KOPT-K1 (cell line): ENCODE results near the gene CD209.
"Not testable (repeated sequence)": the region's sequence is repeated elsewhere in the genome, so short reads cannot be mapped to it uniquely, and the experiment has no call there.

Experiments used
- H3K27ac ChIP-seq: fragments of 200-600 bp; sonication (generic); 2 replicates; pipeline ENCODE4 v1.5.1; 2016; ENCODE audit warnings: antibody characterized with exemption, mild to moderate bottlenecking, low read depth, low read length; ENCODE audit not compliant: poor library complexity, severe bottlenecking
- H3K36me3 ChIP-seq: fragments of 200-600 bp; sonication (generic); 2 replicates; pipeline ENCODE4 v1.5.1; 2017; ENCODE audit warnings: antibody characterized with exemption, mild to moderate bottlenecking, low read length, moderate library complexity; ENCODE audit not compliant: insufficient read depth
- H3K9me3 ChIP-seq: fragments of 200-600 bp; sonication (generic); 2 replicates; pipeline ENCODE4 v1.5.1; 2017; ENCODE audit warnings: antibody characterized with exemption, low read length, mild to moderate bottlenecking; ENCODE audit not compliant: insufficient read depth, poor library complexity, severe bottlenecking

Gene CD209

DNA sequence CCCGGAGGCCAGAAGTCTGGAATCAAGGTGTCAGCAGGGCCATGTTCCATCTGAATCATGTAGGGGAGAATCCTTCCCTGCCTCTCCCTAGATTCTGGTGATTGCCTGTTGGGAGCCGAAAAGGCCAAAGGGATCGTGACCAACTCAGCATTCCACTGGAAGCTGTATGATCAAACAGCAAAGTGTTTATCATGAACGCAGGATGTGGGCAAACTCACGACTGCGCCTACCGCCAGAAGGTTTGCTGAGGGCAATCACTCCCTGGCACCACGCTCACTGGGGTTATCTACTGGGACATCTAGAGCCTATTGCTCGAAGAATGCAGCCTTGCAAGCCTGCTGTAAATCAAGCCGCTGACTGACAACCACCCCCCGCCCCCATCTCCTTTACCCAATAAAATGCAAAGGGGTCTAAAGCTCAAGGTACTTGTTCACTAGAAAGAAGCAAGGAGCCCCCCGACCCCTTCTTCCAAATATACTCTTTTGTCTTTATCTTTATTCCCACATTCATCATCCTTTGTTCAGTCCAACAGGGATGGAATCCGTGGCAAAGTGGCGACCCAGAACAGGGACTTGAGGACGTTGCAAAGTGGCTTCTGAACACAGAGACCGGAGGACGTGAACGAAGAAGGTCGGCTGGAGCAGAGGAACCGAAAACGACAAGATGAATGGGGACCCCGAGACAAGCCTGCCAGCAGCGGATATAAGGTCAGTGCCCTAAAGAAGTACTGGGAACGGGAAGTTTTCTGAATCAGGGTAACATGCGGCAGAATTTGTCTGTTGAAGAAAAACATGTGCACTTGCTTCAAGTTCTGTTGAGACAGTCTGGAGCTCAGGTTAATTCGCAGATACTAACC, 32.5 kb upstream of the CD209 start:
- no peaks in the 10 kb centered on the region for H3K36me3 ChIP-seq
- H3K27ac ChIP-seq: no peak overlapping the region
- peaks cover 14% of the 10 kb centered on the region for H3K9me3 ChIP-seq

DNA sequence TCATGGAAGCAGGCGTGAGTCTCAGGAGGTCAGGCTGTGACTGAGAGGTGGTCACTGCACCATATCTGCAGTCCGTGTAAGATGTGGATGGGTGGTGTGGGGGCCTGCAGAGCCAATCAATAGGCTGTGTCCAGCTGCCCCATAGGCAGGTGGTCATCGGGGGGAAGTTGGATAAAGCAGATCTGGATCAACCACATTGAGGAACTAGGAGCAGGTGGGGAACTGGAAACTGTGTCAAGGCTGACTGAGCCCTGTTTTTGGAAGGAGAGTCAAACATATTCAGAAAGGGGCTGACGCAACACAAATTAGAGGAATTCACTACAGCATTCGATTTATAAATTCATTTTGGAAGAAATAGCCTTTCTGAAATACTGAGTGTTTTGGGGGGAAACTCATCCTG, 30.7 kb upstream of the CD209 start:
- Histone ChIP-seq H3K9me3 (peaks cover 11% of the 10 kb centered on the region), H3K27ac (no peak overlapping the region), H3K36me3 (no peaks in the 10 kb centered on the region)

DNA sequence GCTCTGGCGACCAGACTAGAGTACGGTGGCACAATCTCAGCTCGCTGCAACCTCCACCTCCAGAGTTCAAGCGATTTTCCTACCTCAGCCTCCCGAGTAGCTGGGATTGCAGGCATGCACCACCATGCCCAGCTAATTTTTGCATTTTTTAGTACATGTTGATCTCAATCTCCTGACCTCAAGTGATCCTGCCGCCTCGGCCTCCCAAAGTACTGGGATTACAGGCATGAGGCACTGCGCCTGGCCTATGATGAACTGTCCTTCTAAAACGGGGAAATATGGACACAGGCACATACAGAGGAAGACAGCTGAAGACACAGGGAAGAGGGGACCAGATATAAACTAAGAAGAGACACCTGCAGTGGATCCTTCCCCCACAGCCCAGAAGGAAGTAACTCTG, 28.4 kb upstream of the CD209 start:
- no peaks in the 10 kb centered on the region for H3K36me3 ChIP-seq
- no peak overlapping the region for H3K27ac ChIP-seq
- H3K9me3 ChIP-seq: peaks cover 11% of the 10 kb centered on the region

DNA sequence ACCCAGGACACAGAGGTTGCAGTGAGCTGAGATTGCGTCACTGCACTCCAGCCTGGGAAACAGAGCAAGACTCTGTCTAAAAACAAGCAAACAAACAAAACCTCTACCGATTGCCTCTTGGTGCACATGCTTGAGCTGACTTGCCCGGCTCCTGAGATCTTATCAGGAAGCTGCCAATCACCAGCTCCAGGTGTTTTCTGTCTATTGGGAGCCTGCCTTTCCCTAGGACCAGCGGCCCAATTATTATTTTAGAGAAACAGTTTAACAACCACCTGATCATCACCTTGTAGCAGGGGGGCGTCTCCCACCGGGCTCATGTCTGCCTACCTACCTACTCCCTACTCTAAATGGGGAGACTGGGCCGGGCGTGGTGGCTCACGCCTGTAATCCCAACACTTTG, 26.5 kb upstream of the CD209 start:
- Histone ChIP-seq H3K9me3 (no peaks in the 10 kb centered on the region), H3K36me3 (no peaks in the 10 kb centered on the region), H3K27ac (no peak overlapping the region)

DNA sequence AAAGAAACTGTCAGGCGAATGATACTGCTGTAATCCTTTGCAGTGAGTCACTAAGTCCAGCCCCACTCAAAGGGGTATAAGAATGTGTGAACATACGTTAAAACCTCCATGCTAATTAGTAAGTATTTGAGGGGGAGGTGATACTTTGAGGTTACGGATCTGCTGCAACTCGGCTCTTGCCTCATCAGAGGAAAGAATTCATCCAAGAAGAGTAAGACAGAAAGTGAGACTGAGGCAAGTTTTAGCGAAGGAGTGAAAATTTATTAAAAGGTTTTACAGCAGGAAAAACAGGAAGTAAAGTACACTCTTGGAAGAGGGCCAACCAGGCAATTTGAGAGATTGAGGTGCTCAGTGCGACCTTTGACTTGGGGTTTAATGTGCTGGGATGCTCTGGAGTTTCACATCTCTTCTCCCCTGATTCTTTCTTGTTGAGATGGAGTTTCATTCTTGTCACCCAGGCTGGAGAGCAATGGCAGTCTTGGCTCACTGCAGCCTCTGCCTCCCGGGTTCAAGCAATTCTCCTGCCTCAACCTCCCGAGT, 25.5 kb upstream of the CD209 start:
- Histone ChIP-seq H3K36me3 (no peaks in the 10 kb centered on the region), H3K27ac (no peak overlapping the region), H3K9me3 (no peaks in the 10 kb centered on the region)

DNA sequence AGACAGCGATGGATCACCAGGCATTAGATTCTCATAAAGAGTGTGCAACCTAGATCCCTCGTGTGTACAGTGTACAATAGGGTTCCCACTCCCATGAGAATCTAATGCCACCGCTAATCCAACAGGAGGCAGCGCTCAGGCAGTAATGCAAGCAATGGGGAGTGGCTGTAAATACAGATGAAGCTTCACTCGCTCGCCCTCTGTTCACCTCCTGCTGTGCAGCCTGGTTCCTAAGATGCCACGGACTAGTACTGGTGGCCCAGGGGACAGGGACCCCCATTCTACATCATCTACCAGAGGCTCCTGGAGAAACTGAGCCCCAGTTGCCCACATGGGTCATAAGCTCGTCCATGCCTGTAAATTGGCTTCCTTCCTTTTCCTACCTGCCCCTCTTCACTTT, 23.7 kb upstream of the CD209 start:
- Histone ChIP-seq H3K9me3 (no peaks in the 10 kb centered on the region), H3K27ac (no peak overlapping the region), H3K36me3 (no peaks in the 10 kb centered on the region)

DNA sequence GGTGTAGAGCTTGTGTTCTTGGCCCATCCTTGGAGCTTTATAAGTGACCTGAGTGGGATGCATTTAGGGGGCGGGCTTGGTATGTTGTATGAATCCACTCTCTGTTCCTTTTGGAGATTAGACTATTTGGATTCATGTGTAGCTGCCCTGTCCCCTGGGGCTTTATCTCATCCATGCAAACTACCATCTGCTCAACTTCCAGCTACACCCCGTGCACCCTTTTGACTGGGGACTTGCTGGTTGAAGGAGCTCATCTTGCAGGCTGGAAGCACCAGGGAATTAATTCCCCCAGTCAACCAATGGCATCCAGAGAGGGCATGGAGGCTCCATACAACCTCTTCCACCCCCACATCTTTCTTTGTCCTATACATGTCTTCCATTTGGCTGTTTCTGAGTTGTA, 21.8 kb upstream of the CD209 start:
- H3K36me3 ChIP-seq: no peaks in the 10 kb centered on the region
- no peaks in the 10 kb centered on the region for H3K9me3 ChIP-seq
- H3K27ac ChIP-seq: no peak overlapping the region

DNA sequence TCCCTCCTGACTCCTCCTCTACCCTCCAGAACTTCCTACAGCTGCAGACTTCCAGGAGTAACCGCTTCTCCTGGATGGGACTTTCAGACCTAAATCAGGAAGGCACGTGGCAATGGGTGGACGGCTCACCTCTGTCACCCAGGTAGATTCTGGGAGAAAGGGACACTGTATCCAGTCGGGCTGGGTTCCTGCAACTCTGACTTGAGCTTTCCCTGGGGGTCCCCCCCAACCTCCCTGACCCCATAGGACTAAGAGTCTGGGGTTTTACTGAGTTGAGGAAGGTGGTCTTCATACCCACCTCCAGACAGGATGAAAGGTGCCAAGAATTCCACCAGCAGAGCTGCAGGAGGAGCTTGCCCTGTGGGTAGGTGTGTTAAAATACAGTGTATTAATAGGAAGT, 20.2 kb upstream of the CD209 start:
- H3K9me3 ChIP-seq: no peaks in the 10 kb centered on the region
- no peaks in the 10 kb centered on the region for H3K36me3 ChIP-seq
- H3K27ac ChIP-seq: no peak overlapping the region

DNA sequence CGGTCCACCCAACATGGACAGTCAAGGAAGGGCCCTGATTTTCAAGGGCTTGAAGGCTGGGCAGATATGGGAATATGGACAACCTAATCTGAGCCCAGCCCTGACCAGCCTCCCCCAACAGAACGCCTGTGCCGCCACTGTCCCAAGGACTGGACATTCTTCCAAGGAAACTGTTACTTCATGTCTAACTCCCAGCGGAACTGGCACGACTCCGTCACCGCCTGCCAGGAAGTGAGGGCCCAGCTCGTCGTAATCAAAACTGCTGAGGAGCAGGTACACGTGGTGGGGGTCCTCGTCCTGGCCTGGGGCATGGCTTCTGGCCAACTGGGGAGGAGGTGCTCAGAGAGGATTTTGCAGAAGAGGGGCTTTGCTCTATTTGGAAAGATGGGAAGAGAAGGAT, 19.2 kb upstream of the CD209 start:
- no peaks in the 10 kb centered on the region for H3K36me3 ChIP-seq
- no peak overlapping the region for H3K27ac ChIP-seq
- no peaks in the 10 kb centered on the region for H3K9me3 ChIP-seq

DNA sequence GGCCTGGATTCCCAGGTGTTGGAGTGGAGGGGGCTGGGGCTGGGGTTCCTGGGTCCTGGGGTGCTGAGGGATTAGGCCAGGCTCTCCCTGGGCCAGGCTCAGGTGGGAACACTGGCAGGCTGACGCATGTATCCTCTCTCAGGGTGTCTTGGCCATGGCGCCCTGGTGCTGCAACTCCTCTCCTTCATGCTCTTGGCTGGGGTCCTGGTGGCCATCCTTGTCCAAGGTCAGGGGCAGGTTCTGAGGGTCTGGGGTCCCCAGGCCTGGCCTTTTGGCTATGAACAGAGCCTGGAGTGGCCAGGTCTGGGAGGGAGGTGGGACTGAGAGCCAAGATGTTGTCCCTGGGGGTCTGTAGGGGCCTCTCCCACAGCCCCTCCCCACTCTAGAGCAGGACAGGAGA, 17.7 kb upstream of the CD209 start:
- not testable (repeated sequence) for H3K9me3 ChIP-seq, H3K36me3 ChIP-seq, H3K27ac ChIP-seq

DNA sequence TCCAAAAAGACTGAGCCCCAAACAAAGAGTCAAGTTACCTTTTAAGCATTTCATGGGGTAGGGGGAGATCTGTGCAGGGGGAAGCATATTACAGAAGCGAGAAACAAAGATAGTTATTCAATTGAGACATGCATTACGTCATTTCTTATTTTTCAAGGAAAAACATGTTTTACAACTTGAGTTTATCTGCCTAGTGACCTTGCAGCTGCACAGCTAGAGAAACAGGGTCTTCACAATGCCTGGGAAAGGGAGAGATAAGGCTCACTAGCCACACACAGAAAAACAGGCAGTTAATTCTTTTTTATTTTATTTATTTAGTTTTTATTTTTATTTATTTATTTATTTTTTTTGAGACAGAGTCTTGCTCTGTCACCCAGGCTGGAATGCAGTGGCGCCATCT, 16.8 kb upstream of the CD209 start:
- not testable (repeated sequence) for H3K9me3 ChIP-seq, H3K27ac ChIP-seq, H3K36me3 ChIP-seq

DNA sequence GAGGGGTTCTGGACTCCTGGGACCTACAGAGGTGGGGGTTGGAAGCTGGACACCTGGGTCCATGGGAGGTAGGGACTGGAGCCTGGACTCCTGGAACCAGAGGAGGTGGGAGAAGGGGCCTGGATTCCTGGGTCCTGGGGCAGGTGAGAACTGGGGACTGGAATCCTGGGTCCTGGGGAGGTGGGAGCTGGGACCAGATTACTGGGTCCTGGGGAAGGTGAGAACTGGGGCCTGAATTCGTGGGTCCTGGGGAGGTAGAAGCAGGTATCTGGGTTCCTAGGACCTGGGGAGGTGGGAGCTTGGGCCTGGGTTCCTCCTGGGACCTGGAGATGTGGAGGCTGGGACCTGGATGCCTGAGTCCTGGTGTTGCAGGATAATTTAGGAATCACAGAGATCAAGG, 16.4 kb upstream of the CD209 start:
- Histone ChIP-seq H3K9me3 (peaks cover 14% of the 10 kb centered on the region), H3K36me3 (no peaks in the 10 kb centered on the region), H3K27ac (no peak overlapping the region)

DNA sequence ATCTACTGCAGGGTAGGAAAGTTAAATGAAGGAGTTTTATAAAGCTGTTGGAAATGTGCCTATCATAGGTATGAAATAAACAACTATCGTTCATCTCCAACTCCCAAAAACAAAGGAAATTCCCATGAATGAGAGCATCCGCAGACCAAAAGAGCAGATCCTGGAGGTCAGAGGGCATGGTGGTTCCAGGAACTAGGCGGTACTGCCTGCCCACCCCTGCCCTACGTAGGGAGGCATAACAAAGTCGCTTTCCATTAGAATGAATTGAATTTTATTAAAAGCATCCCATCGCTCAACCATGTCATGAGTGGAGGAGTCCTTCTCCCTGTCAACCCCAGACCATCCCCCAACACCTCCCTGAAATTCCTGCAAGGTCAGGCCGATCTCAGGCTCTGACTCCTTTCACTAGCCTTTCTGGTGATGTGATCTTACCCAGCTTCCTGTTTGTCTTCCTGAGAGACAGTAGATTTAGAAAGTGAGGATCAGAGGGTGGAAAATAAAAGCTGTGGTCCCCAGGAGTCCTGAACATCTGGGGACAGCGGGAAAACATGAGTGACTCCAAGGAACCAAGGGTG, 15.5 kb upstream of the CD209 start, which contains the start of gene CLEC4M:
TSS of gene CLEC4M (plus strand) at position 525 of the 575 bp plus-strand sequence. CDS start at position 549, 24 bp downstream.
- Histone ChIP-seq H3K27ac (no peak within 1 kb of the TSS), H3K9me3 (peaks cover 23% of the 10 kb centered on the region), H3K36me3 (no peaks in the 10 kb centered on the region)

DNA sequence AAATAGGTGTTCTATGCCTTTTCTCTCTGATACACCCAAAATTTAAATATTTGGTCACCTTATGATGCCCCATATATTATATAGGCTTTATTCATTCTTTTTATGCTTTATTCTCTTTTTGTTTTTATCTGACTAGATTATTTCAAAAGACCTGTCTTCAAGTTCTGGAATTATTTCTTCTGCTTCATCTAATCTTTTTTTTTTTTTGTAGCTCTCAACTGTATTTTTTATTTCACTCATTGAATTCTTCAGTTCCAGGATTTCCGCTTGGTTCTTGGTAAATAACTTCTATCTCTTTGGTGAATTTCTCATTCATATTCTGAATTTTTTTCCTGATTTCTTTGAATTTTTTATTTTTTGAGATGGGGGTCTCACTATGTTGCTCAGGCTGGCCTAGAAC, 11.8 kb upstream of the CD209 start:
- Histone ChIP-seq H3K36me3 (no peaks in the 10 kb centered on the region), H3K27ac (no peak overlapping the region), H3K9me3 (peaks cover 47% of the 10 kb centered on the region)

DNA sequence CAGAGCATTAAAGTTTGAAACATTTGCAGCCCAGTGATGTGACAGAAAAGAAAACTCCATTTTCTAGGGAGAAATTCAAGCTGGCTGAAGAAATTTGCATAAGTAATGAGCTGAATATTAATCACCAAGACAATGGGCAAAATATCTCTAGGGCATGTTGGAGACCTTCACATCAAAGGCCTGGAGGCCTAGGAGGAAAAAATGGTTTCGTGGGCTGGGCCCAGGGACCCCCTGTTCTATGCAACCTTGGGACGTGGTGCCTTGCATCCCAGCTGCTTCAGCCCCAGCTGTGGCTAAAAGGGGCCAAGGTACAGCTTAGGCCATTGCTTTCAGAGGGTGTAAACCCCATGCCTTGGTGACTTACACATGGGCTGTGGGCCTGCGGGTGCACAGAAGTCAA, 10.0 kb upstream of the CD209 start:
- no peak overlapping the region for H3K27ac ChIP-seq
- H3K9me3 ChIP-seq: peaks cover 47% of the 10 kb centered on the region
- no peaks in the 10 kb centered on the region for H3K36me3 ChIP-seq

DNA sequence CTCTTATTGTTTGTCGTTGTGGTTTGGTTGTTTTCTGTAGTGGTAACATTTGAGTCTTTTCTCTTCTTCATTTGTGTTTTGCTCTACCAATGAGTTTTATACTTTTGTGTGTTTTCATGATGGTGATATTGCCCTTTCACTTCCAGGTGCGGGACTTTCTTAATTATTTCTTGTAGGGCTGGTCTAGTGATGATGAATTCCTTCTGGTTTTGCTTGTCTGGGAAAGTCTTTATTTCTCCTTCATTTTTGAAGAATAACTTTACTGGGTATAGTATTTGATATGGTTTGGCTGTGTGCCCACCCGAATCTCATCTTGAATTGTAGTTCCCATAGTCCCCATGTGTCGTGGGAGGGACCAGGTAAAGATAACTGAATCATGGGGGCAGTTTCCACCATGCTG, 8.9 kb upstream of the CD209 start:
- Histone ChIP-seq H3K36me3 (no peaks in the 10 kb centered on the region), H3K9me3 (peaks cover 47% of the 10 kb centered on the region), H3K27ac (no peak overlapping the region)
